ENCODE data around the gene PRDX5.

The PRDX5 gene

DNA sequence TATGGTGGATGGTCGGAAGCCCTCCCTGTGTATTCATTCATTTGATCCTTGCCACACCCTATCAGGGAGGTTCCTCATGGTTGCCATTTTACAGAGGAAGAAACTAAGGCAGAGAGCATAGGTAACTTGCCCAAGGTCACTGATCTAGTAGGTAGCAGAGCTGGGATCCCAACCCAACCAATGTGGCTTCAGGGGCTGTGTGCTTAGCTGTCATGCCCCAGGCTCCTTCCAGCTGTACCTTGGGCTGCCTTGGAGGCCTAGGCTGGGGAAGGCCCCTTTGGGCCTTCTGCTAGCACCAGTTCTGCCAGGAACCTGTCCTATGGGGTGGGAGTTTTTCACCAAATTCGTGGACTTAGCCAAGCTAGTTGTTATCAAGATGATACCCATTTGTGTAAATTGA lies 42.1 kb upstream of the PRDX5 start:
- TF ChIP-seq YY1 (IDR thresholded peaks at IDR 0.05; ENCODE audit: low read depth) (no peak), CEBPB (IDR thresholded peaks at IDR 0.05) (no peak), TEAD4 (IDR thresholded peaks at IDR 0.05) (no peak), FOXM1 (IDR thresholded peaks at IDR 0.05; ENCODE audit: borderline replicate concordance, low read depth) (no peak), TAF1 (IDR thresholded peaks at IDR 0.05; ENCODE audit: low read depth) (no peak), NFIC (IDR thresholded peaks at IDR 0.05) (no peak), ZBTB7A (IDR thresholded peaks at IDR 0.05; ENCODE audit: low read depth) (no peak), CREB1 (IDR thresholded peaks at IDR 0.05; ENCODE audit: low read depth) (no peak), EP300 (IDR thresholded peaks at IDR 0.05; ENCODE audit: borderline replicate concordance) (no peak), TCF12 (IDR thresholded peaks at IDR 0.05; ENCODE audit: low read depth) (no peak), RAD21 (IDR thresholded peaks at IDR 0.05; ENCODE audit: low read depth) (no peak), EGR1 (IDR thresholded peaks at IDR 0.05) (no peak)
- TF ChIP-seq, protein P1, sequence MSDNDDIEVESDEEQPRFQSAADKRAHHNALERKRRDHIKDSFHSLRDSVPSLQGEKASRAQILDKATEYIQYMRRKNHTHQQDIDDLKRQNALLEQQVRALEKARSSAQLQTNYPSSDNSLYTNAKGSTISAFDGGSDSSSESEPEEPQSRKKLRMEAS (IDR thresholded peaks at IDR 0.05), result no peak
- TF ChIP-seq, protein P2, sequence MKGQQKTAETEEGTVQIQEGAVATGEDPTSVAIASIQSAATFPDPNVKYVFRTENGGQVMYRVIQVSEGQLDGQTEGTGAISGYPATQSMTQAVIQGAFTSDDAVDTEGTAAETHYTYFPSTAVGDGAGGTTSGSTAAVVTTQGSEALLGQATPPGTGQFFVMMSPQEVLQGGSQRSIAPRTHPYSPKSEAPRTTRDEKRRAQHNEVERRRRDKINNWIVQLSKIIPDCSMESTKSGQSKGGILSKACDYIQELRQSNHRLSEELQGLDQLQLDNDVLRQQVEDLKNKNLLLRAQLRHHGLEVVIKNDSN (IDR thresholded peaks at IDR 0.05), result no peak
- TF ChIP-seq, protein P3, sequence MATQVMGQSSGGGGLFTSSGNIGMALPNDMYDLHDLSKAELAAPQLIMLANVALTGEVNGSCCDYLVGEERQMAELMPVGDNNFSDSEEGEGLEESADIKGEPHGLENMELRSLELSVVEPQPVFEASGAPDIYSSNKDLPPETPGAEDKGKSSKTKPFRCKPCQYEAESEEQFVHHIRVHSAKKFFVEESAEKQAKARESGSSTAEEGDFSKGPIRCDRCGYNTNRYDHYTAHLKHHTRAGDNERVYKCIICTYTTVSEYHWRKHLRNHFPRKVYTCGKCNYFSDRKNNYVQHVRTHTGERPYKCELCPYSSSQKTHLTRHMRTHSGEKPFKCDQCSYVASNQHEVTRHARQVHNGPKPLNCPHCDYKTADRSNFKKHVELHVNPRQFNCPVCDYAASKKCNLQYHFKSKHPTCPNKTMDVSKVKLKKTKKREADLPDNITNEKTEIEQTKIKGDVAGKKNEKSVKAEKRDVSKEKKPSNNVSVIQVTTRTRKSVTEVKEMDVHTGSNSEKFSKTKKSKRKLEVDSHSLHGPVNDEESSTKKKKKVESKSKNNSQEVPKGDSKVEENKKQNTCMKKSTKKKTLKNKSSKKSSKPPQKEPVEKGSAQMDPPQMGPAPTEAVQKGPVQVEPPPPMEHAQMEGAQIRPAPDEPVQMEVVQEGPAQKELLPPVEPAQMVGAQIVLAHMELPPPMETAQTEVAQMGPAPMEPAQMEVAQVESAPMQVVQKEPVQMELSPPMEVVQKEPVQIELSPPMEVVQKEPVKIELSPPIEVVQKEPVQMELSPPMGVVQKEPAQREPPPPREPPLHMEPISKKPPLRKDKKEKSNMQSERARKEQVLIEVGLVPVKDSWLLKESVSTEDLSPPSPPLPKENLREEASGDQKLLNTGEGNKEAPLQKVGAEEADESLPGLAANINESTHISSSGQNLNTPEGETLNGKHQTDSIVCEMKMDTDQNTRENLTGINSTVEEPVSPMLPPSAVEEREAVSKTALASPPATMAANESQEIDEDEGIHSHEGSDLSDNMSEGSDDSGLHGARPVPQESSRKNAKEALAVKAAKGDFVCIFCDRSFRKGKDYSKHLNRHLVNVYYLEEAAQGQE (IDR thresholded peaks at IDR 0.05; ENCODE audit: low read depth), result no peak

DNA sequence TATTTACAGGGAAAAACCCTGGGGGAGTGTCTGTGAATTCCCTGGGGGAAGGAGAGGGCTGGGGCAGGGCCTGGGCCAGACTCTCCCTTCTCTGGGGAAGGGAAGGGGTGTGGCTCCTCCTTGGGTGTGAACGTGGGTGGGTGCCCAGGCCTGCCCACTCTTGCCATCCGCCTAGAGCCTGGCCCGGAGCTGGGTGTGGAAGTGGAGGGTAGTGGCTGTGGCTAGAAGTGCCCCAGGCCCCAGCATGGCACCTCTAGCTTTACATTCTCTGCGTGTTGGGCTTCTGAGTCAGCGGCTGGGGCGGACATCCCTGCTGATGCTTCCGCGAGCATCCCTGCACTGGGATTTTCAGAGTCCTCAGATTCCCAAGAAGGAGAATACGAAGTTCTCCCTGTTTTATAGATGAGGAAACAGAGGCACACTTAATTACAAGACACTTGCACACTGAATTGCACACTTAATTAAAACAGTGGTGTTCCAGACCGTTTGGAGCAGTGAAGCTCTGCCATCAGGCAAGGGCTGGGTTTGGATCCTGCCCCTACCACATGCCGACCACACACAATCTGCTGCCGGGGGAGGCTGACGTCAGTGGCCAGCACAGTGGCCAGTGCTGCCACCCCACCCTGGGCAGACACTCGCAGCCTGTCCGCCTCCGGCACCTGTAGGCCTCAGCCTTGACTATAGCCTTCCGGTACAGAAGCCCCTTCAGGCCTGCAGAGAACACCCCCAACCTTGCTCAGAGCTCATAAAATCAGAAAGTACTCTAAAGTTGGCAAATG lies 41.1 kb upstream of the PRDX5 start:
- no peak for TF ChIP-seq CEBPB (IDR thresholded peaks at IDR 0.05)
- TF ChIP-seq, protein P3 (IDR thresholded peaks at IDR 0.05; ENCODE audit: low read depth), result no peak
- TF ChIP-seq NFIC (IDR thresholded peaks at IDR 0.05), result no peak
- TF ChIP-seq TEAD4 (IDR thresholded peaks at IDR 0.05), result no peak
- TF ChIP-seq RAD21 (IDR thresholded peaks at IDR 0.05; ENCODE audit: low read depth), result no peak
- no peak for TF ChIP-seq TAF1 (IDR thresholded peaks at IDR 0.05; ENCODE audit: low read depth)
- TF ChIP-seq, protein P1 (IDR thresholded peaks at IDR 0.05), result no peak
- TF ChIP-seq EP300 (IDR thresholded peaks at IDR 0.05; ENCODE audit: borderline replicate concordance), result no peak
- TF ChIP-seq TCF12 (IDR thresholded peaks at IDR 0.05; ENCODE audit: low read depth), result no peak
- TF ChIP-seq, protein P2 (IDR thresholded peaks at IDR 0.05), result no peak
- TF ChIP-seq ZBTB7A (IDR thresholded peaks at IDR 0.05; ENCODE audit: low read depth), result no peak
- TF ChIP-seq EGR1 (IDR thresholded peaks at IDR 0.05), result no peak
- no peak for TF ChIP-seq CREB1 (IDR thresholded peaks at IDR 0.05; ENCODE audit: low read depth)
- no peak for TF ChIP-seq YY1 (IDR thresholded peaks at IDR 0.05; ENCODE audit: low read depth)
- no peak for TF ChIP-seq FOXM1 (IDR thresholded peaks at IDR 0.05; ENCODE audit: borderline replicate concordance, low read depth)

DNA sequence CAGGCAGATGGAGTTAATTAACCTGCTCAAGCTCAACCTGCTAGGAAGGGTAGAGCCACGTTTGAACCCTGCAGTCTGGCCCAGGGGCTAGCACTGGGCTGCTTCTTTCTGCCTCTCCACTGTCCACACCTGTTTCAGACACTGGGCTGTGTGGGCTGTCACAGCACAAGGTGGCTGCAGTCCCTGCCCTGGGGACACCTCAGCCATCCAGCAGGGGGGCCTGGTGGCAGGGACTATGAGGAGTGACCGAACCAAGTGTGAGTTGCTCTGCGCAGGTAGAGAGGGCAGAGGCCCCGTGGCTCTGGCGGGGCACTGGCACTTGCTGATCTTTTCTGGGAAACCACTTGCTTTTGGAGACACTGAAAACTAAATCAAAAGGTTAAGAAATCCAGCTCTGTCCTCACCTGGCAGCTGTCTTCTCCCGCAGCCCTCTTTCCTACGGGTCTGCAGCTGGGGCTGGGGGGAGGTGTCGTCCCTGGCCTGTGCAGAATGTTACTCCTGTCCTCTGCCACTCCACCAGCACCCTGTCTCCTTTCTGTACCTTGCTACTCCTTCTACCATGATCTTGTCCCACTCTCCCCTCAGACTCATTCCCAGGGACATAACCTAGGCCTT lies 39.2 kb upstream of the PRDX5 start:
- TF ChIP-seq CREB1 (IDR thresholded peaks at IDR 0.05; ENCODE audit: low read depth), result no peak
- no peak for TF ChIP-seq EP300 (IDR thresholded peaks at IDR 0.05; ENCODE audit: borderline replicate concordance)
- no peak for TF ChIP-seq TCF12 (IDR thresholded peaks at IDR 0.05; ENCODE audit: low read depth)
- TF ChIP-seq RAD21 (IDR thresholded peaks at IDR 0.05; ENCODE audit: low read depth), result no peak
- TF ChIP-seq TEAD4 (IDR thresholded peaks at IDR 0.05), result no peak
- TF ChIP-seq, protein P3 (IDR thresholded peaks at IDR 0.05; ENCODE audit: low read depth), result no peak
- no peak for TF ChIP-seq FOXM1 (IDR thresholded peaks at IDR 0.05; ENCODE audit: borderline replicate concordance, low read depth)
- TF ChIP-seq NFIC (IDR thresholded peaks at IDR 0.05), result no peak
